ENCODE results near the gene CALML6. TPM values are rescaled to one million over a fixed set of nuclear protein-coding genes. Genes with fewer than 3 reads are reported as not detected.
A peak's percentile ranks its signal among the peaks of the same experiment; 100 is the strongest.

CALML6 gene
- total and polyA plus RNA-seq, 5 donors = 0.18 to 0.36 (median 0.24) TPM; not detected in 2

- DNase-seq (peak in 1 of 3 donors; percentile 50), ATAC-seq (no peak)
These were observed 22.8 kb upstream of the CALML6 start for GRCh38 chr1:1892079-1892762.

GRCh38 chr1:1892763-1893120 is 22.3 kb upstream of the CALML6 start:
- intact Hi-C loops (cut with DNase I) = loop anchor here in 1 of 4 donors (10.0 kb wide), 1 partner anchor 108 kb away; no protein-coding TSS in a partner anchor
- H3K4me3 ChIP-seq (ENCODE audit: low read length) = no peak overlapping the region
- peaks cover 21% of the 10 kb centered on the region for H3K4me1 ChIP-seq (ENCODE audit: control insufficient read depth, insufficient read depth, low read length)
- WGBS = 87% methylated on average over 7 of the region's 7 CpGs
- no peaks in the 10 kb centered on the region for H3K27me3 ChIP-seq (ENCODE audit: control insufficient read depth, insufficient read depth)
- H3K9me3 ChIP-seq (ENCODE audit: control insufficient read depth, low read length) = no peaks in the 10 kb centered on the region
- no peak overlapping the region for H3K27ac ChIP-seq (ENCODE audit: low read length)
- peak in 1 of 3 donors; percentile 35 for DNase-seq
- ATAC-seq = no peak

More at GRCh38 chr1:1892079-1892762, 22.8 kb upstream of the CALML6 start:
- Histone ChIP-seq H3K4me3 (ENCODE audit: low read length) (peak overlapping the region; percentile 99), H3K4me1 (ENCODE audit: control insufficient read depth, insufficient read depth, low read length) (peaks cover 22% of the 10 kb centered on the region), H3K27ac (ENCODE audit: low read length) (peak overlapping the region; percentile 88), H3K27me3 (ENCODE audit: control insufficient read depth, insufficient read depth) (no peaks in the 10 kb centered on the region), H3K9me3 (ENCODE audit: control insufficient read depth, low read length) (no peaks in the 10 kb centered on the region)
- 59% methylated on average over 21 of the region's 21 CpGs for WGBS
- intact Hi-C loops (cut with DNase I) = loop anchor here in 1 of 4 donors (10.0 kb wide), 1 partner anchor 107 kb away; no protein-coding TSS in a partner anchor

GRCh38 chr1:1893291-1893985 is 21.6 kb upstream of the CALML6 start:
- ATAC-seq = no peak
- 88% methylated on average over 19 of the region's 19 CpGs for WGBS
- Histone ChIP-seq H3K27ac (ENCODE audit: low read length) (no peak overlapping the region), H3K4me1 (ENCODE audit: control insufficient read depth, insufficient read depth, low read length) (peaks cover 17% of the 10 kb centered on the region), H3K4me3 (ENCODE audit: low read length) (no peak overlapping the region), H3K9me3 (ENCODE audit: control insufficient read depth, low read length) (no peaks in the 10 kb centered on the region), H3K27me3 (ENCODE audit: control insufficient read depth, insufficient read depth) (no peaks in the 10 kb centered on the region)
- peak in 1 of 3 donors; percentile 56 for DNase-seq
- intact Hi-C loops (cut with DNase I) = loop anchor here in 1 of 4 donors (10.0 kb wide), 1 partner anchor 109 kb away; no protein-coding TSS in a partner anchor

DNA sequence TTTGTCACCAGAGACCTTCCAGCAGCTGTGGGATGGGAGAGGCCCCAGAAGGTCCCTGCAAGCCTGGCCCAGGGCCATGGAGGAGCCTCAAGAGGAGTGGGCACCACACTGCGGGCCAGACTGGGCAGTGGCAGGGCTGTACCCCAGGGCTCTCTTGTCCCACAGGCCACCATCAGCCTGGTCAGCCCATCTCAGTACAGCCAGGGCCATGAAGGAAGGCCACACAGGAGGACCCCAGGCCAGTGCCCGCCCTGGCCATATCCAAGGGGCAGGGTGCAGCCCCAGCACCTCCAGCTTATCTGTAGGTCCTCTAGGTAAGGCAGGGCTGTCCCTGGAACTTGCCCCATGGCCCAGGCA is 21.1 kb upstream of the CALML6 start:
- 86% methylated on average over 2 of the region's 2 CpGs for WGBS
- peak in 1 of 3 donors; percentile 40 for DNase-seq
- Histone ChIP-seq H3K27ac (ENCODE audit: low read length) (no peak overlapping the region), H3K27me3 (ENCODE audit: control insufficient read depth, insufficient read depth) (no peaks in the 10 kb centered on the region), H3K4me1 (ENCODE audit: control insufficient read depth, insufficient read depth, low read length) (peaks cover 14% of the 10 kb centered on the region), H3K9me3 (ENCODE audit: control insufficient read depth, low read length) (no peaks in the 10 kb centered on the region), H3K4me3 (ENCODE audit: low read length) (no peak overlapping the region)
- intact Hi-C loops (cut with DNase I) = loop anchor here in 1 of 4 donors (10.0 kb wide), 1 partner anchor 109 kb away; no protein-coding TSS in a partner anchor
- no peak for ATAC-seq

- Histone ChIP-seq H3K27ac (ENCODE audit: low read length) (no peak overlapping the region), H3K4me1 (ENCODE audit: control insufficient read depth, insufficient read depth, low read length) (peaks cover 14% of the 10 kb centered on the region), H3K4me3 (ENCODE audit: low read length) (no peak overlapping the region), H3K9me3 (ENCODE audit: control insufficient read depth, low read length) (no peaks in the 10 kb centered on the region), H3K27me3 (ENCODE audit: control insufficient read depth, insufficient read depth) (no peaks in the 10 kb centered on the region)
- intact Hi-C loops (cut with DNase I) = loop anchor here in 1 of 4 donors (10.0 kb wide), 1 partner anchor 110 kb away; no protein-coding TSS in a partner anchor
- ATAC-seq (peak; percentile 50 to 56), DNase-seq (peak; percentile 73 to 91 (median 86))
- 18% methylated on average over 14 of the region's 14 CpGs for WGBS
These were observed 20.6 kb upstream of the CALML6 start for GRCh38 chr1:1894354-1895059.

GRCh38 chr1:1895060-1895418 is 20.0 kb upstream of the CALML6 start:
- no peak overlapping the region for H3K27ac ChIP-seq (ENCODE audit: low read length)
- ATAC-seq (no peak), DNase-seq (no peak)
- intact Hi-C loops (cut with DNase I) = loop anchor here in 1 of 4 donors (10.0 kb wide), 1 partner anchor 110 kb away; no protein-coding TSS in a partner anchor
- peaks cover 14% of the 10 kb centered on the region for H3K4me1 ChIP-seq (ENCODE audit: control insufficient read depth, insufficient read depth, low read length)
- 42% methylated on average over 10 of the region's 10 CpGs for WGBS
- no peaks in the 10 kb centered on the region for H3K27me3 ChIP-seq (ENCODE audit: control insufficient read depth, insufficient read depth)
- no peaks in the 10 kb centered on the region for H3K9me3 ChIP-seq (ENCODE audit: control insufficient read depth, low read length)
- H3K4me3 ChIP-seq (ENCODE audit: low read length) = no peak overlapping the region

DNA sequence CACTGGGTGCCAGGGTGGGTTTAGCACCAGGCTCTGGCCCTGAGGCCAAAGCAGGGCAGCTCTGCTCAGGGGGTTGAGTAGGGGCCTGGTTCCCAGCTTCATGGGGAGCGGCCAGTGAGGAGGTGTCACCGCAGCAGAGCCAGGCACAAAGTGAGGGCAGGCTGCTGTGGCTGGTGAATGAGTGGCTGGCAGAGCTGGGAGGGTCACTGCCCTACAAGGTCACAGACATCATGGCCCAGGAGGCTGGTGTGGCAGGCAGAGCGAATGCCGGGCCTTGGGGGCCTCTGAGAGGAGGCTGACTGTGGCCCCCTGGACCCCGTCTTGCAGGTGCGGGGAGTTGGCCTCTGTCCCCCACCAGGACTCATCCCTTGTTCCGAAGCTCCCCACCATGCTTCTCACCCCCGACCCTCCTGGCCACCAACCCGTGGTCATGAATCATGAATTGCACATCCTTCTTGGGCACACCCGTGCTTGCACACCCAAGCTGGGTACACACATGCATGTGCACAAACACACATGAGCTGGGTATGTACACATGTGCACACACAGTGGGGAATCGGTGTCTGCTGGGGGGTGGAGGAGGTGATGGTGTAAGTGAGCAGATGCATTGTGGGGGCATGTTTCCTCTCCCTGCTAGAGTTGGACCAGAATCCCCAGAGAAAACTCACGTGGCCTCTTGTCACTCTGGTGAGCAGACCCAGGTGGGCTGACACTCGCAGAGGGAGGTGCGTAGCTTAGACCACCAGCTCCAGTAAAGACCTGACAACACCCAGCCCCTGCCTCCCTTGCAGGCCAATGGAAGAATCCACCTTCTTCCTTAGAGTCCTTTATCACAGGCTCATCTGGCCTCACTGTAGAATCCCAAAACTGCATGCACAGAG is 19.4 kb upstream of the CALML6 start:
- peak in 1 of 3 donors; percentile 57 for DNase-seq

GRCh38 chr1:1898246-1898933 is 16.7 kb upstream of the CALML6 start:
- 95% methylated on average over 6 of the region's 6 CpGs for WGBS

More for the DNA sequence above, 19.4 kb upstream of the CALML6 start:
- H3K27me3 ChIP-seq (ENCODE audit: control insufficient read depth, insufficient read depth) = no peaks in the 10 kb centered on the region
- peaks cover 14% of the 10 kb centered on the region for H3K4me1 ChIP-seq (ENCODE audit: control insufficient read depth, insufficient read depth, low read length)
- H3K27ac ChIP-seq (ENCODE audit: low read length) = no peak overlapping the region
- intact Hi-C loops (cut with DNase I) = loop anchor here in 1 of 4 donors (10.0 kb wide), 1 partner anchor 111 kb away; no protein-coding TSS in a partner anchor
- no peak for ATAC-seq
- no peak overlapping the region for H3K4me3 ChIP-seq (ENCODE audit: low read length)
- WGBS = 76% methylated on average over 14 of the region's 14 CpGs
- no peaks in the 10 kb centered on the region for H3K9me3 ChIP-seq (ENCODE audit: control insufficient read depth, low read length)

GRCh38 chr1:1899266-1899966 is 15.6 kb upstream of the CALML6 start:
- intact Hi-C loops (cut with DNase I) = loop anchor here in 1 of 4 donors (10.0 kb wide), 1 partner anchor 115 kb away; no protein-coding TSS in a partner anchor
- Histone ChIP-seq H3K27ac (ENCODE audit: low read length) (no peak overlapping the region), H3K27me3 (ENCODE audit: control insufficient read depth, insufficient read depth) (no peaks in the 10 kb centered on the region), H3K4me3 (ENCODE audit: low read length) (no peak overlapping the region), H3K4me1 (ENCODE audit: control insufficient read depth, insufficient read depth, low read length) (peaks cover 7% of the 10 kb centered on the region), H3K9me3 (ENCODE audit: control insufficient read depth, low read length) (no peaks in the 10 kb centered on the region)
- ATAC-seq (no peak), DNase-seq (peak in 2 of 3 donors; percentile 34 to 36)
- WGBS = 56% methylated on average over 16 of the region's 16 CpGs

More at GRCh38 chr1:1898246-1898933, 16.7 kb upstream of the CALML6 start:
- Histone ChIP-seq H3K9me3 (ENCODE audit: control insufficient read depth, low read length) (no peaks in the 10 kb centered on the region), H3K4me1 (ENCODE audit: control insufficient read depth, insufficient read depth, low read length) (peaks cover 12% of the 10 kb centered on the region), H3K27ac (ENCODE audit: low read length) (no peak overlapping the region), H3K27me3 (ENCODE audit: control insufficient read depth, insufficient read depth) (no peaks in the 10 kb centered on the region), H3K4me3 (ENCODE audit: low read length) (no peak overlapping the region)
- intact Hi-C loops (cut with DNase I) = loop anchor here in 1 of 4 donors (10.0 kb wide), 1 partner anchor 114 kb away; no protein-coding TSS in a partner anchor
- DNase-seq = no peak
- ATAC-seq = no peak
